Measurements from ENCODE around the gene SOS2.
"Not testable (repeated sequence)": the region's sequence is repeated elsewhere in the genome, so short reads cannot be mapped to it uniquely, and the experiment has no call there.

SOS2 gene

DNA sequence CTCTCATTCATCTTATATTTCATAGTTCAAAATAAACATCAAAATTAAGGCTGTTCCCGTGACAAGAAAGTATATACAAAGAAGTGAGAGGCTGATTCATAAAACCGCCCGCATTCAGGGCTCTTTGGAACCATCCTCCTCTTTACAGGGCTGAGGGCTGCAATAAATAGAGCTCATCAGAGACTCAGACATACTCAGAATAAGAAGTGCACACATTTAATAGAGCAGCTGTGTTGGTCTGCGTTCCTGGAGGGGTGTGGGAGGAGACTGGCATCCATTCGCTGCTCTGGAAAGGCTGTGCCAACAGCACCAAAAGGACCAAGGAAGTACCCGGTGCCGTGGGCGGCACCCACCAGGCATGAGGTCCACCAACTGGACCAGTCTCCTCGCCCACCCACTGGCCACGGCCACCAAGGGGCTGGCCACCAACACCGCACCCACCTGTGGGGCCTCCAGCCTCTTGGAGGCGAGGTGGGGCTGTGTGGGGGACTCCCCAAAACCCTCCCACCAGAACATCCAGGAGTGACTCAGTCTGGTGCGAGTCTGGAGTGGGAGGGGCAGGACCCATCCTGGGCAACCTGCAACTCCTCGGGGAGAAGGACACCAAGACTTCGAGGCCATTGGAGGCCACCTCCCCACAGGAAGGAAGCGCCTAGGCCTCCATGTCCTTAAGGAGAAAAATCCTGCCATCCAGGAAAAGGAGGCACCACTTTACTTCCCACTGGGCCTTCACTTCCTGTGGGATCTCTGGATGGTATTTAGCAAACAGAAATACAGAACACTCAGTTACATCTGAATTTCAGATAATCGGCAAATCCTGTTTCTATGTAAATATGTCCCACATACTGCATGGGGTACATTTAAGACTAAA lies 147.7 kb downstream of the SOS2 start:
- no peak for DNase-seq

DNA sequence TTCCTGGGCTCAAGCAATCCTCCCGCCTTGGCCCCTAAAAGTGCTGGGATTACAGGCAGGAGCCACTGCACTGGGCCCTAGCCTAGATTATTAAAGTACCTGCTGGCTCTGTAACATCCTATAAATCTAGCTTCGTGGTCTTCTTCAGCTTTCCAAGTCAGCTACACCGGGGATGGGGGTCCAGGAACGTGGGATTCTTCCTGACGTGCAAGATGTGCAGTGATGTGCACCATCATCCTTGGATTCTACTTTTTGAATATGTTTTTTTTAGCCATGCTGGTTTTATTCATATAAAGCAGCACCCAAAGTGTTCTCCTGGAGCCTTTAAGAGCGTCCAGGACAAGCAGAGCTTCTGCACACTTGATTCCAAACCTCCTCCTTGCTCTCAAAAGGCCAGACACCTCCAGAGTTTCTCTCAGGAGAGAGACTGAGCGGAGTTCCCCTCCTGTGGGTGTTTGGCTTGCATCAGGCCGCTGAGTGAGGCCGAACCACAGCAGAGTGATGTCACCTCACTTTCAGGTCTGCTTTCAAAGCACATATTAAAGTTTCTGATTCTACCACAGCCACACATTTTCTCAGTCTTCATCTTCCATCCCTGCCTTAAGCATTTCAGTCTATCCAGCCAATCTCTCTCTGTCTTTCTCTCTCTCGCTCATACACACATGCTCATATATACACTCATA lies 148.5 kb downstream of the SOS2 start:
- no peak for DNase-seq

DNA sequence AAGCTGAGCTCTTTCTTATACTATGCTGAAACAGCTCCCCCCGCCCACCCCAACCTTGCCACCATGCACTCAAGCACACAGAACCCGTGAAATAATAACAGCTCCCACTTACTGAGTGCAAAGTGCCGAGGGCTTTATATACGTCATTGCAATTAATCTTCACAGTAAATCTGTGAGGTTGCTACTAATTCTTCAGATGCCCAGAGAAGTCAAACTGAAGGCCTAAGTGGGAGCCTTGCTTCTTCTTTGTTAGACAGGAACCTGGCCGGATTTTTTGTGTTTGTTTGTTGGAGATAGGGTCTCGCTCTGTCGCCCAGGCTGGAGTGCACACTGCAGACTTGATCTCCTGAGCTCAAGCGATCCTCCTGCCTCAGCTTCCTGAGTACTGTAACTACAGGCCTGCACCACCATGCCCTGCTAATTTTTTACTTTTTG lies 149.1 kb downstream of the SOS2 start:
- no peak for DNase-seq

DNA sequence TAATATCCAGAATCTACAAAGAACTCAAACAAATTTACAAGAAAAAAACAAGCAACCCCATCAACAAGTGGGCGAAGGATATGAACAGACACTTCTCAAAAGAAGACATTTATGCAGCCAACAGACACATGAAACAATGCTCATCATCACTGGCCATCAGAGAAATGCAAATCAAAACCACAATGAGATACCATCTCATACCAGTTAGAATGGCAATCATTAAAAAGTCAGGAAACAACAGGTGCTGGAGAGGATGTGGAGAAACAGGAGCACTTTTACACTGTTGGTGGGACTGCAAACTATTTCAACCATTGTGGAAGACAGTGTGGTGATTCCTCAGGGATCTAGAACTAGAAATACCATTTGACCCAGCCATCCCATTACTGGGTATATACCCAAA lies 152.3 kb downstream of the SOS2 start:
- DNase-seq = not testable (repeated sequence)

DNA sequence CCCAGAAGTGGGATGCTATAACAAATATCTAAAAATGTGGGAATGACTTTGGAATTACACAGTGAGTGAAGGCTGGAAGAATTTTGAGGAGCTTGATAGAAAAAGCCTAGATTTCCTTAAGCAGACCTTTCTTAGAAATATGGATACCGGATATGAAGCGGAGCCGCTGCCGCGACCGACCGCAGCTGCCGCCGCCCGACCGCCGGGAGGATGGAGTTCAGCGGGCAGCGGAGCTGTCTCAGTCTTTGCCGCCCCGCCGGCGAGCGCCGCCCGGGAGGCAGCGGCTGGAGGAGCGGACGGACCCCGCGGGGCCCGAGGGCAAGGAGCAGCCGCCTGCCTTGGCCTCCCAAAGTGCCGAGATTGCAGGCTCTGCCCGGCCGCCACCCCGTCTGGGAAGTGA lies 157.7 kb downstream of the SOS2 start:
- DNase-seq = not testable (repeated sequence)

DNA sequence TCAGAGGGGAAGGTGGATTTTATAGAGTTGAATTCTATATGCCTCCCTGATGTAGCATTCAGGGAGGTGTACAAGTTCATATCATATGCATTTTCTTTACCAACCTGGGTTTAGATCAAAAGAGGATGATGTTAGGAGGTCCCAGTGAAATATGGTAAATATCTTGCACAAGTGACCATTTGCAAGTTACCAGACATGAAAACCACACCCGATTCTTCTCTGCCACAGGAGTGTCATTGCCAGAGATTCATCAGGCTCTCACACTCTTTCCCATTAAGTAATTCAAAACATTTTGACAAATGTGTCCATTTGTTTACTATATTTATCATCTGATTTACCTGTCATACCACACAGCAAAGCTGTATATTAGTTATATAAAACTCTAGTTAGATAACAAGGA lies 159.0 kb downstream of the SOS2 start:
- DNase-seq = no peak

DNA sequence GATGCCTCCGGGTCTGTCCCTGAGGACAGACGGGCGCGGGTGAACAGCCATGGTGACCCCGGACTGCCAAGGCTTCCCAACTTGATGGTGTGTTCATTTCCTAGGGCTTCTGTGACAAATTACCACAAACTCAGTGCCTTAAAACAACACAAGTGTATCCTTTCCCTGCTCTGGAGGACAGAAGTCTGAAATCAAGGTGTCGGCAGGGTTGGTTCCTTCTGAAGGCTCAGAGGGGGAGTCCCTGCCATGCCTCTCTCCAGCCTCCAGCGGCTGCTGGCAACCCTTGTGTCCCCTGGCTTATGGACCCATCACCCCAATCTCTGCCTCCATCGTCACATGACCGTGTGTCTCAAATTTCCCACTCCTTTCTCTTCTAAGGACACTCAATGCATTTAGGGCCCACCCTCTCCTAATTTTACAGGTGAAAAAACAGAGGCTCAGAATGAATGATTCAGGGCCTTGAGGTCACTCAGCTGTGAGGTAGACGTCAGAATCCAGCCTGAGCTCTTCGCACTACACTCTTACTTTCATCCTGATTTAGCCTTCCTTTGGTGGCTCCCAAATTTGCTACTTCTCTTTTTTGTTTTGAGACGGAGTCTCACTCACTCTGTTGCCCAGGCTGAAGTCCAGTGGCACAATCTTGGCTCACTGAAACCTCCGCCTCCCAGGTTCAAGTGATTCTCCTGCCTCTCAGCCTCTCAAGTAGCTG lies 160.4 kb downstream of the SOS2 start:
- DNase-seq = no peak

DNA sequence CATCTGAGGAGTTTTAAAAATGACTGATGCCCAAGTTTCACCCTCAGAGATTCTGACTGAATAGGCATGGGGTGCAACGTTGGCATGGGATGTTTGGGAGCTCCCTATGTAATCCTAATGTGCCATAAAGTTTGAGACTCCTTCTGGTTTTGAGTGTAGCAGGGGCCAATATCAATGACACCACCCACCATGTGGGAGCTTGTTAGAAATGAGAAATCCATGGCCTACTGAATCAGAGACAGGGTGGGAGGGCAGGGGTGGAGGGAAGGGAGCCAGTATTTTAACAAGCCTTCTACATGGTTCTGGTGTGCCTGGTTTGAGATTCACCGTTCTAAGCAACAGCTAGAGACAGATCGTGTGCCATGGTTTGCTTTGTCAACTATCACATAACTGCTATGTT lies 161.1 kb downstream of the SOS2 start:
- no peak for DNase-seq

DNA sequence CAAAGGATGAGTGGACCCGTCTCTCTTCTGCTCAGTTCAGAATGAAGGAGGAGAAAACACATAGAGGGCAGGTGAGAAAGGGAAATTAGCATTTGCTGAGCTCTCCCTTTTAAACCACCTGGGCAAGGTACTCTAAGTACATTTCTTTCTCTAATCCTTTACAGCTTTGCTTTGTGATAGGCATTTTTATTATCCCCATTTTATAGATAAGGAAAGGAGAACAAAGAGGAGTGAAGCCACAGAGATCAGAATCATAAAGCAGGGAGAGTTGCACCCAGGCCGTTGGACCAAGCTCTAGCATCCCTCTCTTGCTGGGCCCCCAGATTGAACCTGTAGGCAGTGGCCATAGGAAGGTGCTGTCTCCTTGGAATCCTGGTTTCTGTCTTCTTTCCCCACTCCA lies 162.1 kb downstream of the SOS2 start:
- DNase-seq = no peak

DNA sequence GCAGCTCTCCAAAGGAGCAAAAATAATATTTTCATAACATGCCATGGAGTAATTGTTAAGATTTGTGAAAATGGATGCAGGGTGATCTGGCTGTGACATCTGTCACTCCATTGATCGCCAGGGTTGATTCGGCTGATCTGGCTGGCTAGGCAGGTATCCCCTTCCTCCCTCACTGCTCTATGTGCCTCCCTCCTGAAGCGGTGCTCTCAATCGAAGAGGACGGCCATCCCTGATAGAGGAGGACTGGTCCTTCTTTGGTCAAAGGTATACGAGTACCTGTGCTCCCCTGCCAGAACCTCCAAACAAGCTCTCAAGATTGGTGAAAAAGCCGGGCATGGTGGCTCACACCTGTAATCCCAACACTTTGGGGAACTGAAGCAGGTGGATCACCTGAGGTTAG lies 162.9 kb downstream of the SOS2 start:
- no peak for DNase-seq

DNA sequence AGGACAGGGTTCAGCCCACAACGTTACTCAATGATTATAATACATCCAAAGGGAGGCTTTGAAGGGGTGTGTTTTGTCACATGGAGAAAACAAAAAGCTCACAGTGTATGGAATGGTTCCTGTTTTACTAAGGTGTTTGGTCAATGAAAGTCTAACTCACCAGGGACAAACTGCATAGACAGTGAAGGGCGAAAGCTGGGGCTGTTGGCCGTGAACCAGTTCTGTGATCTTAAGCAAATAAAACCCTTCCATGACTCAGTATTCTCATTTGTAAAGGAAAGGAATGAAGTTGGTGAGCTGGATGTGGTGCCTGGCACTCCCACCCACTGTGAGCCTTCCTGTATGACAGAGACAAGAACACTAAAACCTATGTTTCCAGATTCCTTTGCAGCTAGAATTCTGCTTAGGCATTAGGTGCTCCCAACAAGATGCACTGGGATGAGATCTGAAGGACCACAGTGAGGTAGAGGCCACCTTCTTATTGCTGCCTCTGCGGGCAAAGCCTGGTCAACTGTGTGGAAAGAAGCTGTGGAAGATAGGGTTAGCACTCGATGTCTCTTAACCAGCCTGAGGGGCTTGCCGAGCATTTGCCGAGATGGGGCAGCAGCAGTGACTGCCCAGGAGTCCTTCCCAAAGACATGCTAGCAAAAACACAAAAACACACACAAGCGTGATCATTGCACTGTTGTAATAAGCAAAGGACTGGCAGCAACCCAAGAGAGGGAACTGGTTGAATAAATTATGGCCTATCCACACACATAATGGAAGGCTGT lies 163.5 kb downstream of the SOS2 start:
- no peak for DNase-seq
